Epithelial cell of proximal tubule (primary cell): ENCODE results near the gene DTNB. TPM values are rescaled to one million over a fixed set of nuclear protein-coding genes. Genes with fewer than 3 reads are reported as not detected.

Source experiments
- DNase-seq: peaks from one replicate; pipeline ENCODE4 v3.0.0-alpha.2; 2011; ENCODE audit warnings: low read depth
- H3K4me3 ChIP-seq: 2 replicates; pipeline ENCODE4 v1.5.1; 2011; ENCODE audit warnings: low read depth, mild to moderate bottlenecking, low read length
- CTCF ChIP-seq: conservative IDR thresholded peaks from 2 replicates; pipeline ENCODE4 v1.5.1; 2012; ENCODE audit warnings: low read depth, mild to moderate bottlenecking, low read length
- total RNA-seq: library from RNA; depleted of rRNA; stranded (reverse); fragments of >200 nt; gene quantifications from 2 replicates; pipeline ENCODE4 v1.2.3, GENCODE V29; 2015

Gene DTNB
- total RNA-seq, 1 donor from 2014 or later, result 4.8 TPM

- no peak for TF ChIP-seq CTCF
- no peak overlapping the region for H3K4me3 ChIP-seq
- DNase-seq, result no peak
Observed at GRCh38 chr2:25491003-25491696, 182.2 kb downstream of the DTNB start.

GRCh38 chr2:25490217-25490616 is 183.2 kb downstream of the DTNB start:
- DNase-seq, result no peak
- no peak overlapping the region for H3K4me3 ChIP-seq
- TF ChIP-seq CTCF, result no peak

GRCh38 chr2:25489631-25490030 is 183.7 kb downstream of the DTNB start:
- DNase-seq, result no peak
- no peak for TF ChIP-seq CTCF
- H3K4me3 ChIP-seq, result no peak overlapping the region

GRCh38 chr2:25483607-25484266 is 189.6 kb downstream of the DTNB start:
- DNase-seq, result no peak
- no peak overlapping the region for H3K4me3 ChIP-seq
- TF ChIP-seq CTCF, result no peak

- no peak for DNase-seq
- TF ChIP-seq CTCF, result no peak
- H3K4me3 ChIP-seq, result no peak overlapping the region
Observed at GRCh38 chr2:25482341-25482740, 191.0 kb downstream of the DTNB start.

- no peak for TF ChIP-seq CTCF
- H3K4me3 ChIP-seq, result no peak overlapping the region
- no peak for DNase-seq
Observed at GRCh38 chr2:25481381-25482300, 191.7 kb downstream of the DTNB start.
